Fibroblast of lung (primary cell): Measurements from ENCODE around the gene SPTB. TPM values are rescaled to one million over a fixed set of nuclear protein-coding genes. Genes with fewer than 3 reads are reported as not detected.

ENCODE experiments used
- DNase-seq, 2 donors: peaks; one replicate each; pipeline versions ENCODE4 v3.0.0 to v3.0.0-alpha.2; 2010; ENCODE audit warnings: low read depth in 2 of 2
- H2AFZ ChIP-seq: 2 replicates; pipeline ENCODE4 v1.5.1; 2012; ENCODE audit warnings: low read length, control low read depth, inconsistent platforms
- H3K27ac ChIP-seq: 2 replicates; pipeline ENCODE4 v1.5.1; 2011; ENCODE audit warnings: low read length, control low read depth; ENCODE audit not compliant: insufficient read depth
- H3K27me3 ChIP-seq: 2 replicates; pipeline ENCODE4 v1.5.1; 2011; ENCODE audit warnings: mild to moderate bottlenecking, low read length; ENCODE audit not compliant: control insufficient read depth, insufficient read depth
- H3K36me3 ChIP-seq: 2 replicates; pipeline ENCODE4 v1.5.1; 2011; ENCODE audit warnings: low read length; ENCODE audit not compliant: control insufficient read depth, insufficient read depth
- H3K4me1 ChIP-seq: 2 replicates; pipeline ENCODE4 v1.5.1; 2011; ENCODE audit warnings: low read length; ENCODE audit not compliant: control insufficient read depth, insufficient read depth; ENCODE audit errors: extremely low read depth
- H3K4me2 ChIP-seq: 2 replicates; pipeline ENCODE4 v1.5.1; 2011; ENCODE audit warnings: low read length, control low read depth; ENCODE audit not compliant: insufficient read depth; ENCODE audit errors: extremely low read depth
- H3K4me3 ChIP-seq, 4 experiments: fragments of 200-600 bp in 1 of 4; sonication (generic) in 1 of 4; replicated peaks in 1 of 4; 2 replicates each; pipeline ENCODE4 v1.5.1; 2011 to 2016; ENCODE audit warnings: low read length in 4 of 4, low read depth in 3 of 4, mild to moderate bottlenecking in 3 of 4, control low read depth in 2 of 4, inconsistent platforms in 1 of 4, mixed read lengths in 1 of 4; ENCODE audit not compliant: insufficient read depth in 1 of 4; ENCODE audit errors: control extremely low read depth in 1 of 4
- H3K79me2 ChIP-seq: 2 replicates; pipeline ENCODE4 v1.5.1; 2012; ENCODE audit warnings: mild to moderate bottlenecking, low read length, inconsistent platforms; ENCODE audit not compliant: control insufficient read depth, insufficient read depth
- H3K9ac ChIP-seq: 2 replicates; pipeline ENCODE4 v1.5.1; 2011; ENCODE audit warnings: mild to moderate bottlenecking, low read length, control low read depth; ENCODE audit not compliant: insufficient read depth
- H3K9me3 ChIP-seq: 2 replicates; pipeline ENCODE4 v1.5.1; 2012; ENCODE audit warnings: low read depth, low read length; ENCODE audit not compliant: control insufficient read depth, insufficient read depth
- H4K20me1 ChIP-seq: 2 replicates; pipeline ENCODE4 v1.5.1; 2011; ENCODE audit warnings: low read length; ENCODE audit not compliant: control insufficient read depth, insufficient read depth; ENCODE audit errors: extremely low read depth
- CTCF ChIP-seq, 2 donors: IDR thresholded peaks in 1 of 2; conservative IDR thresholded peaks in 1 of 2; 1 replicate in 1 of 2; 2 replicates in 1 of 2; pipeline ENCODE4 v1.5.1; 2011 to 2012; ENCODE audit warnings: low read length in 2 of 2, control low read depth in 1 of 2, inconsistent platforms in 1 of 2, low read depth in 1 of 2, mild to moderate bottlenecking in 1 of 2
- EZH2 ChIP-seq: IDR thresholded peaks from 2 replicates; pipeline ENCODE4 v1.5.1; 2012; ENCODE audit warnings: low read length, control low read depth, mild to moderate bottlenecking; ENCODE audit errors: missing control alignments
- polyA plus RNA-seq, 2 donors: library from polyadenylated mRNA; depleted of rRNA in 1 of 2; stranded (reverse) in 1 of 2; unstranded in 1 of 2; fragments of >200 nt; gene quantifications; 2 replicates each; pipeline ENCODE4 v1.2.1, GENCODE V29; 2011 to 2012; ENCODE audit warnings: missing spikeins in 1 of 2
- total RNA-seq: library from RNA; depleted of rRNA; stranded (reverse); fragments of >200 nt; gene quantifications from 2 replicates; pipeline ENCODE4 v1.2.1, GENCODE V29; 2014

SPTB gene
- total and polyA plus RNA-seq, 2 donors (not counting 1 experiment from before 2014, with no cell fraction given) = not detected

- no peaks in the 10 kb centered on the region for H4K20me1 ChIP-seq
- peaks cover 15% of the 10 kb centered on the region for H3K27me3 ChIP-seq
- no peak overlapping the region for H3K4me3 ChIP-seq
- no peak overlapping the region for H3K9ac ChIP-seq
- no peak overlapping the region for H3K4me2 ChIP-seq
- no peaks in the 10 kb centered on the region for H3K4me1 ChIP-seq
- H2AFZ ChIP-seq = no peak overlapping the region
- H3K79me2 ChIP-seq = no peaks in the 10 kb centered on the region
- DNase-seq = no peak
- TF ChIP-seq CTCF (conservative IDR thresholded peaks at IDR 0.05 in 1 of 2, IDR thresholded peaks at IDR 0.05 in 1 of 2; ENCODE audit: low read depth in 1 of 2, low read length in 2 of 2) (no peak), EZH2 (no peak)
- no peaks in the 10 kb centered on the region for H3K36me3 ChIP-seq
- no peak overlapping the region for H3K27ac ChIP-seq
- no peaks in the 10 kb centered on the region for H3K9me3 ChIP-seq
Observed at GRCh38 chr14:64865109-64865508, 14.6 kb downstream of the SPTB start.

DNA sequence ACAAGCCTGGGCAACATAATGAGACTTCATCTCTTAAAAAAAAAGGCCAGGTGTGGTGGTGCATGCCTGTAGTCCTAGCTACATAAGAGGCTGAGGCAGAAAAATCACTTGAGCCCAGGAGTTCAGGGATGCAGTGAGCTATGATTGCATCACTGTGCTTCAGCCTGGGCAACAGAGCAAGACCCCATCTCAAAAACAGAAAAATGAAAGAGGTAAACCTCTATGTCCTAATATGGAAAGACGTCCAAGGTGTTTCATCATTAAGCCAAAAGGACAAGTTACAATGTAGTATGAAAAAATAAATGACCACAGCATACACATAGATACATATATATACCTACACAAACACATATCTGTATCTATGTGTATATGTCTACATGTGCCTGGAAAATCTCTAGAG is 15.4 kb downstream of the SPTB start:
- DNase-seq = no peak
- Histone ChIP-seq H2AFZ (no peak overlapping the region), H4K20me1 (no peaks in the 10 kb centered on the region), H3K9me3 (no peaks in the 10 kb centered on the region), H3K79me2 (no peaks in the 10 kb centered on the region), H3K27me3 (peaks cover 15% of the 10 kb centered on the region), H3K4me3 (no peak overlapping the region), H3K9ac (no peak overlapping the region), H3K36me3 (no peaks in the 10 kb centered on the region), H3K4me1 (no peaks in the 10 kb centered on the region), H3K27ac (no peak overlapping the region), H3K4me2 (no peak overlapping the region)
- TF ChIP-seq EZH2 = no peak

DNA sequence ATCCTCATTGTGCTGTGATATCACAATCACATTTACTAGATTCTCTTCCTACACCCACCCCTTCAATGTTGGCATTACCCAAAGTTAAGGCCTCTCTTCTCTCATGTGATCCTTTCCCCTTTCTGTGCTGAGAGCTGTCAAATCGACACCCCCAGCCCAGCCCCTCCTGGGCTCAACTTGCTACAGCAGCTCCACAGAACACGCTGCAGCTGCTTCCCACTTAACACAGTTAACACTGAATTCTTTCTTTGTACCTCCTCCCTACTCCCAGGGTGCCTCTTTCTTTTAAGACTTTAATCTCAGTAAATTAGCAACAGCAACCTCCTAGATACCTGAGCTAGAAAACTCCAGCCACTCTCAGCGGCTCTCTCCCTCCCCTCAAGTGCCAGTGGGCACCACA is 17.8 kb downstream of the SPTB start:
- Histone ChIP-seq H3K4me3 (no peak overlapping the region), H3K36me3 (no peaks in the 10 kb centered on the region), H4K20me1 (no peaks in the 10 kb centered on the region), H3K27ac (no peak overlapping the region), H3K9me3 (no peaks in the 10 kb centered on the region), H3K4me2 (no peak overlapping the region), H3K27me3 (peaks cover 21% of the 10 kb centered on the region), H3K9ac (no peak overlapping the region), H3K79me2 (no peaks in the 10 kb centered on the region), H3K4me1 (no peaks in the 10 kb centered on the region), H2AFZ (no peak overlapping the region)
- no peak for TF ChIP-seq EZH2
- TF ChIP-seq CTCF (conservative IDR thresholded peaks at IDR 0.05 in 1 of 2, IDR thresholded peaks at IDR 0.05 in 1 of 2; ENCODE audit: low read depth in 1 of 2, low read length in 2 of 2) = no peak
- no peak for DNase-seq
